Cardiac muscle cell (in vitro differentiated cells and primary cell): Measurements from ENCODE around the gene HS3ST4. TPM values are rescaled to one million over a fixed set of nuclear protein-coding genes. Genes with fewer than 3 reads are reported as not detected.
A peak's percentile ranks its signal among the peaks of the same experiment; 100 is the strongest.

Experiments used
- DNase-seq, 2 donors: peaks; one replicate each; pipeline versions ENCODE4 v3.0.0 to v3.0.0-alpha.2; 2010 to 2017; ENCODE audit warnings: low read depth in 1 of 2, low spot score in 1 of 2
- H3K27ac ChIP-seq: fragments of 200-600 bp; sonication (generic); 2 replicates; pipeline ENCODE4 v1.5.1; 2016
- H3K27me3 ChIP-seq: fragments of 200-600 bp; sonication (generic); 2 replicates; pipeline ENCODE4 v1.6.0; 2016; ENCODE audit warnings: control low read depth
- H3K36me3 ChIP-seq: fragments of 200-600 bp; sonication (generic); 2 replicates; pipeline ENCODE4 v1.5.1; 2016; ENCODE audit warnings: control low read depth
- H3K4me1 ChIP-seq: fragments of 200-600 bp; sonication (generic); 2 replicates; pipeline ENCODE4 v1.8.1; 2017; ENCODE audit warnings: low read depth, mild to moderate bottlenecking, mixed run types
- H3K4me3 ChIP-seq: fragments of 200-600 bp; sonication (generic); 2 replicates; pipeline ENCODE4 v1.5.1; 2016; ENCODE audit warnings: mild to moderate bottlenecking
- H3K9me3 ChIP-seq: fragments of 200-600 bp; sonication (generic); 2 replicates; pipeline ENCODE4 v1.5.1; 2017; ENCODE audit warnings: low read depth, mild to moderate bottlenecking, control low read depth
- CTCF ChIP-seq: IDR thresholded peaks from 2 replicates; pipeline ENCODE4 v1.5.1; 2012; ENCODE audit warnings: low read depth, mild to moderate bottlenecking, low read length
- polyA plus RNA-seq: library from polyadenylated mRNA; unstranded; fragments of >200 nt; fragmentation: Nextera tagmentation; extraction: Ambion mirVana; gene quantifications from 2 replicates; pipeline ENCODE4 v1.2.1, GENCODE V29; 2016
- total RNA-seq: library from RNA; depleted of rRNA; stranded (reverse); fragments of >200 nt; gene quantifications from 2 replicates; pipeline ENCODE4 v1.2.3, GENCODE V29; 2016

The HS3ST4 gene
- total and polyA plus RNA-seq, 2 experiments from 2014 or later = 0.13 to 0.27 TPM

GRCh38 chr16:26050472-26050871 lies 358.7 kb downstream of the HS3ST4 start:
- Histone ChIP-seq H3K27me3 (no peaks in the 10 kb centered on the region), H3K4me1 (peaks cover 8% of the 10 kb centered on the region), H3K27ac (no peak overlapping the region), H3K4me3 (no peak overlapping the region), H3K9me3 (no peaks in the 10 kb centered on the region), H3K36me3 (no peaks in the 10 kb centered on the region)
- TF ChIP-seq CTCF = no peak
- peak in 1 of 2 donors; percentile 28 for DNase-seq

GRCh38 chr16:26051063-26051462 lies 359.3 kb downstream of the HS3ST4 start:
- Histone ChIP-seq H3K9me3 (no peaks in the 10 kb centered on the region), H3K27ac (no peak overlapping the region), H3K4me3 (no peak overlapping the region), H3K4me1 (peaks cover 8% of the 10 kb centered on the region), H3K27me3 (no peaks in the 10 kb centered on the region), H3K36me3 (no peaks in the 10 kb centered on the region)
- no peak for TF ChIP-seq CTCF
- DNase-seq = no peak

- no peak for TF ChIP-seq CTCF
- Histone ChIP-seq H3K27ac (no peak overlapping the region), H3K9me3 (no peaks in the 10 kb centered on the region), H3K27me3 (no peaks in the 10 kb centered on the region), H3K4me3 (no peak overlapping the region), H3K36me3 (no peaks in the 10 kb centered on the region), H3K4me1 (peaks cover 8% of the 10 kb centered on the region)
- no peak for DNase-seq
Measured at GRCh38 chr16:26053889-26054288, 362.1 kb downstream of the HS3ST4 start.

DNA sequence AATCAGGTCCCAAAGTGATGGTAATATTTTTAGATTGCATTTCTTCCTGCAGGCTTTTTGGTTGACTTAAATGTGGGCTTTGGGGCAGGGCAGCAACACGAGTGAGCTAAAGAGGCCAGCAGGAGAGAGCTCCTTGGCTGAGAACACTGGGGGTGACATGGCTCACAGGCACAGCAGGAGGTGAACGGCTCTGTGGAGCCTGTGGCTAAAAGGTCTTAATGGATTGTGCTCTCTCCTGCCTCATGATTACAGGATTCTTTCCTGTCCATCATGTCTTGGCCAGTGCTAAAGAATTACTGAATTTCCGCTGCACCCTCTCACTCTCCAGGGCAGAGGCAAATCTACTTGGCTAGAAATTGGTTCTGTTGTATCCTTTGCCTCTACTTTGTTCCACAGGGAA lies 366.6 kb downstream of the HS3ST4 start:
- H3K27ac ChIP-seq = no peak overlapping the region
- DNase-seq = no peak
- TF ChIP-seq CTCF = no peak

DNA sequence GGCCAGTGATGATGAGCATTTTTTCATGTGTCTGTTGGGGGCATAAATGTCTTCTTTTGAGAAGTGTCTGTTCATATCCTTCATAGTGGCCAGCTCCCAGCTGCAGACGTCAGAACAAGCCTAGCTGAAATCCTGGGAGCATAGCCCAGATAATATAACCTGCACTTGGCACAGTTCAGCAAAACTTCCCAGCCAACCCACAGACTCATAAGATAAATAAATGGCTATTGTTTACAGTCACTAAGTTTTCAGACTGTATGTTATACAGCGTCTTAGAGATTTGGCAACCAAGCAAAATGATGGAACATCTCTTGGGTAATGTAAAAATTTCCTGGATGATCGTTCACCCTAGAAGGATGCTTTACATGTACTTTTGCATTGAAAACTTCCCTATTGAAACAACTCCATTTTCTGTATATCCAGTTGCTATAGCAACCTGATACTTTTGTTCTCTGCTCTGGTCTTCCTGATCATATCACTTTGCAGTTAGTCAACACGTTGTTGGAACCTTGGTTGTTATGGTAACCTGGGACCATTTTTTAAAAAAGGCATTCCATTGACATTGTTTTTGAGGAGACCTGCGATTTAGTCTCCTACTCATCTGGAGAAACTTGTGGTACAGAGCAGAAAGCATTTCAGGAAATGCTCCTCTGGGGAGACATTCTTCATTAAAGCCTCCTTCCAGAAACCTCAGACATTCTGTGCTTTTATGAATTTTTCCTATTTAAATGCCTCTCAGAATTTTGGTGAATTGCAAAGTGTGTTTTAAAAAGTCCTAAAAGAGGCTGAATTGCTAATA lies 378.7 kb downstream of the HS3ST4 start:
- no peaks in the 10 kb centered on the region for H3K27me3 ChIP-seq
- no peak for TF ChIP-seq CTCF
- H3K9me3 ChIP-seq = no peaks in the 10 kb centered on the region
- no peak overlapping the region for H3K27ac ChIP-seq
- no peaks in the 10 kb centered on the region for H3K4me1 ChIP-seq
- H3K36me3 ChIP-seq = no peaks in the 10 kb centered on the region
- DNase-seq = no peak
- no peak overlapping the region for H3K4me3 ChIP-seq

More for the DNA sequence above, 366.6 kb downstream of the HS3ST4 start:
- Histone ChIP-seq H3K36me3 (no peaks in the 10 kb centered on the region), H3K9me3 (no peaks in the 10 kb centered on the region), H3K4me3 (no peak overlapping the region), H3K4me1 (no peaks in the 10 kb centered on the region), H3K27me3 (no peaks in the 10 kb centered on the region)
